GM08714 (cell line): Measurements from ENCODE around the gene NFKB1.
"Not testable (repeated sequence)": the region's sequence is repeated elsewhere in the genome, so short reads cannot be mapped to it uniquely, and the experiment has no call there.

Experiments
- H3K4me3 ChIP-seq: fragments of 200-500 bp; sonication (Bioruptor generic); 2 replicates; pipeline ENCODE4 v1.5.1; 2014; ENCODE audit warnings: mild to moderate bottlenecking, low read length, inconsistent platforms
- ZNF274 ChIP-seq: IDR thresholded peaks from 2 replicates; pipeline ENCODE4 v1.6.1; 2012; ENCODE audit warnings: mild to moderate bottlenecking, low read depth, low read length

NFKB1 gene

GRCh38 chr4:102500696-102501446, at the start of gene NFKB1:
NFKB1 (plus strand) TSS chr4:102501359; CDS start chr4:102525519, 24,160 bp downstream.
- peak within 1 kb of the TSS; percentile 89 for H3K4me3 ChIP-seq
- no peak for TF ChIP-seq ZNF274

- TF ChIP-seq ZNF274: no peak
Measured at GRCh38 chr4:102452854-102453253, 48.3 kb upstream of the NFKB1 start.

GRCh38 chr4:102453827-102454226, 47.3 kb upstream of the NFKB1 start:
- no peak for TF ChIP-seq ZNF274
- H3K4me3 ChIP-seq: no peak overlapping the region

More at GRCh38 chr4:102452854-102453253, 48.3 kb upstream of the NFKB1 start:
- no peak overlapping the region for H3K4me3 ChIP-seq

GRCh38 chr4:102454268-102454667, 46.9 kb upstream of the NFKB1 start:
- no peak for TF ChIP-seq ZNF274
- no peak overlapping the region for H3K4me3 ChIP-seq

GRCh38 chr4:102454981-102455685, 46.0 kb upstream of the NFKB1 start:
- TF ChIP-seq ZNF274: no peak
- no peak overlapping the region for H3K4me3 ChIP-seq

GRCh38 chr4:102455750-102456149, 45.4 kb upstream of the NFKB1 start:
- no peak for TF ChIP-seq ZNF274
- no peak overlapping the region for H3K4me3 ChIP-seq

- TF ChIP-seq ZNF274: no peak
- H3K4me3 ChIP-seq: no peak overlapping the region
Measured at GRCh38 chr4:102466298-102466697, 34.9 kb upstream of the NFKB1 start.

- TF ChIP-seq ZNF274: no peak
- H3K4me3 ChIP-seq: no peak overlapping the region
Measured at GRCh38 chr4:102469806-102470205, 31.4 kb upstream of the NFKB1 start.

GRCh38 chr4:102472441-102473013, 28.6 kb upstream of the NFKB1 start:
- no peak for TF ChIP-seq ZNF274
- H3K4me3 ChIP-seq: no peak overlapping the region

- H3K4me3 ChIP-seq: no peak overlapping the region
- no peak for TF ChIP-seq ZNF274
Measured at GRCh38 chr4:102473476-102473875, 27.7 kb upstream of the NFKB1 start.

- H3K4me3 ChIP-seq: no peak overlapping the region
- TF ChIP-seq ZNF274: no peak
Measured at GRCh38 chr4:102474736-102475504, 26.2 kb upstream of the NFKB1 start.

GRCh38 chr4:102477657-102478056, 23.5 kb upstream of the NFKB1 start:
- H3K4me3 ChIP-seq: no peak overlapping the region
- TF ChIP-seq ZNF274: no peak

- H3K4me3 ChIP-seq: no peak overlapping the region
- no peak for TF ChIP-seq ZNF274
Measured at GRCh38 chr4:102478186-102478585, 23.0 kb upstream of the NFKB1 start.

GRCh38 chr4:102479832-102480231, 21.3 kb upstream of the NFKB1 start:
- H3K4me3 ChIP-seq: not testable (repeated sequence)
